Peyer's patch (tissue), 4 donors: Measurements from ENCODE around the gene KRTAP5-5. TPM values are rescaled to one million over a fixed set of nuclear protein-coding genes. Genes with fewer than 3 reads are reported as not detected.

ENCODE experiments used
- DNase-seq, 3 donors: peaks; one replicate each; pipeline ENCODE4 v3.0.0-alpha.2; 2017 to 2019
- H3K27ac ChIP-seq, 4 donors: fragments of 200-600 bp; sonication (generic); one replicate each; pipeline ENCODE4 v1.5.1; 2016 to 2019
- H3K27me3 ChIP-seq, 2 donors: fragments of 200-600 bp; sonication (generic); one replicate each; pipeline ENCODE4 v1.5.1; 2019
- H3K36me3 ChIP-seq, 3 donors: fragments of 200-600 bp; sonication (generic); one replicate each; pipeline ENCODE4 v1.5.1; 2016 to 2019
- H3K4me1 ChIP-seq, 4 donors: fragments of 200-600 bp; sonication (generic); one replicate each; pipeline ENCODE4 v1.5.1; 2016 to 2019
- H3K4me3 ChIP-seq, 4 donors: fragments of 200-600 bp; sonication (generic); 1 replicate in 3 of 4; 2 replicates in 1 of 4; pipeline ENCODE4 v1.5.1; 2016 to 2019; ENCODE audit warnings: mild to moderate bottlenecking in 1 of 4
- H3K9me3 ChIP-seq, 4 donors: fragments of 200-600 bp; sonication (generic); one replicate each; pipeline ENCODE4 v1.5.1; 2016 to 2019; ENCODE audit warnings: mild to moderate bottlenecking in 1 of 4
- POLR2A ChIP-seq, 2 donors: fragments of 450-650 bp; IDR thresholded peaks; one replicate each; pipeline ENCODE4 v1.5.1; 2017; ENCODE audit warnings: antibody characterized with exemption in 2 of 2, mild to moderate bottlenecking in 2 of 2, moderate library complexity in 2 of 2
- total RNA-seq, 4 donors: library from RNA; depleted of rRNA; stranded (reverse); fragments of >200 nt; gene quantifications; one replicate each; pipeline ENCODE4 v1.1.0, GENCODE V29; 2016
- TF ChIP-seq, protein P1 (sequence below), 6 experiments: fragments of 450-650 bp in 4 of 6; fragments of 200-600 bp in 2 of 6; sonication (generic) in 1 of 6; IDR thresholded peaks; one replicate each; pipeline ENCODE4 v1.5.1; 2017 to 2019; ENCODE audit warnings: antibody characterized with exemption in 6 of 6, mild to moderate bottlenecking in 3 of 6, moderate library complexity in 1 of 6

The KRTAP5-5 gene
- total RNA-seq, 4 donors from 2014 or later = not detected

DNA sequence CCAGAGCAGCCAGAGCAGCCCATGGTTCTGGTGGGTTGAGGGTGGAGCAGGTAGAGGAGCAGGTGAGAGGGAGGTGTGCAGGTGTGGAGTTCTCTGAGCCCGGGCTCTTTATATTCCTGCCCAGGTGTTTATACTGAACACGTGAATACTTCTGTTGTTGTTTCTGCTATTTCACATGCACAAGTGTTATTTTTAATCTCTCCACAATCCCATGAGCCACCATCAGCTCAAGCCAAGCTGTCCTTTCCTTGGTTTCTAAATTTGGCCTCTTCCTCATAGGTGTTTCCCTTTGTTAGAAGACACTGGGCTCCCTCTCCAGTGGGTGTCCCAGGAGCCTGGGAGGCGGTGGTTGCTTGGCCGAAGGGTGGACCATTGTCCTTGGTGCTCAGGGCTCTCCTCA, 21.2 kb upstream of the KRTAP5-5 start, which contains the start of gene KRTAP5-3:
TSS of gene KRTAP5-3 (minus strand) at position 101 of the 400 bp plus-strand sequence. CDS start at position 23, 78 bp downstream.
- H3K27me3 ChIP-seq = no peaks in the 10 kb centered on the region
- DNase-seq = no peak
- H3K27ac ChIP-seq = no peak within 1 kb of the TSS
- no peaks in the 10 kb centered on the region for H3K4me1 ChIP-seq
- H3K36me3 ChIP-seq = no peaks in the 10 kb centered on the region
- H3K9me3 ChIP-seq = no peaks in the 10 kb centered on the region
- no peak within 1 kb of the TSS for H3K4me3 ChIP-seq
- TF ChIP-seq, protein P1, sequence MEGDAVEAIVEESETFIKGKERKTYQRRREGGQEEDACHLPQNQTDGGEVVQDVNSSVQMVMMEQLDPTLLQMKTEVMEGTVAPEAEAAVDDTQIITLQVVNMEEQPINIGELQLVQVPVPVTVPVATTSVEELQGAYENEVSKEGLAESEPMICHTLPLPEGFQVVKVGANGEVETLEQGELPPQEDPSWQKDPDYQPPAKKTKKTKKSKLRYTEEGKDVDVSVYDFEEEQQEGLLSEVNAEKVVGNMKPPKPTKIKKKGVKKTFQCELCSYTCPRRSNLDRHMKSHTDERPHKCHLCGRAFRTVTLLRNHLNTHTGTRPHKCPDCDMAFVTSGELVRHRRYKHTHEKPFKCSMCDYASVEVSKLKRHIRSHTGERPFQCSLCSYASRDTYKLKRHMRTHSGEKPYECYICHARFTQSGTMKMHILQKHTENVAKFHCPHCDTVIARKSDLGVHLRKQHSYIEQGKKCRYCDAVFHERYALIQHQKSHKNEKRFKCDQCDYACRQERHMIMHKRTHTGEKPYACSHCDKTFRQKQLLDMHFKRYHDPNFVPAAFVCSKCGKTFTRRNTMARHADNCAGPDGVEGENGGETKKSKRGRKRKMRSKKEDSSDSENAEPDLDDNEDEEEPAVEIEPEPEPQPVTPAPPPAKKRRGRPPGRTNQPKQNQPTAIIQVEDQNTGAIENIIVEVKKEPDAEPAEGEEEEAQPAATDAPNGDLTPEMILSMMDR (IDR thresholded peaks at IDR 0.05) = no peak
- TF ChIP-seq POLR2A (IDR thresholded peaks at IDR 0.05) = no peak

DNA sequence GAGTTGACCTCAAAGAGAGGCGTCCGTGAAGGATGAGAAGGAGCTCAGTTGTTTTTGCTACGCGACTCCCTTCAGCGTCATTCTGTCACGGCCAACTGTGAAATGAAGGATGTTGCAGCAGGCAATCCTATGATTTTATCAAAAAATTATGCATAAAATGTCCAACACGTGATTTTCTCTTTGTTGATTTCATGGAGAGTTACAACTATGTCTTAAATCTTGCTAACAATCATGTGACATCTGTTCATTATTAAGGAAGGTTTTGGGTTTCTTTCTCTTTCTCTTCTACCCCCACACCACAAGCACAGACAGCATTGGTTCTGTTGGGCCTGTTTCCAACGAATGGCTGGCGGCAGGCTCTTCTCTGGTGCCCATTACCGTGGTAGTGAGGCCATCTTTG, 11.3 kb upstream of the KRTAP5-5 start:
- no peaks in the 10 kb centered on the region for H3K9me3 ChIP-seq
- H3K4me1 ChIP-seq = no peaks in the 10 kb centered on the region
- H3K4me3 ChIP-seq = no peak overlapping the region
- no peak for TF ChIP-seq POLR2A (IDR thresholded peaks at IDR 0.05)
- TF ChIP-seq, protein P1 (IDR thresholded peaks at IDR 0.05) = no peak
- no peaks in the 10 kb centered on the region for H3K27me3 ChIP-seq
- no peaks in the 10 kb centered on the region for H3K36me3 ChIP-seq
- DNase-seq = no peak
- H3K27ac ChIP-seq = no peak overlapping the region

DNA sequence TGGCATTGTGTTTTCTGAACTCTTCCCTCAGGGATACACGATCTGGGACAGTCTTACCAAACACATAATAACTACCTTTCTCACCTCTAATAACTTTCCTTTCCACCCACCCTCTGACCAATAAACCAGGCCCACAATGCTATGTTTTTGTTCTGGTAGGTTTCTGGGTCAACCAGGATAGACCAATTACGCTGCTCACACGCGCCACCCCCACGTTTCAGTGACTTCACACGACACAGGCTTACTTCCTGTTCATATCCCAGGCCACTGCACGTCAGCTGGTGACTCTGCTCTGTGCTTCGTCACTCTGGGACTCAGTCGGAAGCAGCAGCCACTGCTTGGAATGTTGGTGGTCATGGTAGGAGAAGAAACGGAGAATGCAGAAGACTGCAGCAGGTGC, 10.1 kb upstream of the KRTAP5-5 start:
- Histone ChIP-seq H3K4me1 (no peaks in the 10 kb centered on the region), H3K27ac (no peak overlapping the region), H3K4me3 (no peak overlapping the region), H3K9me3 (no peaks in the 10 kb centered on the region), H3K27me3 (no peaks in the 10 kb centered on the region), H3K36me3 (no peaks in the 10 kb centered on the region)
- no peak for TF ChIP-seq POLR2A (IDR thresholded peaks at IDR 0.05)
- TF ChIP-seq, protein P1 (IDR thresholded peaks at IDR 0.05) = no peak
- peak in 1 of 3 donors; percentile 1 for DNase-seq

DNA sequence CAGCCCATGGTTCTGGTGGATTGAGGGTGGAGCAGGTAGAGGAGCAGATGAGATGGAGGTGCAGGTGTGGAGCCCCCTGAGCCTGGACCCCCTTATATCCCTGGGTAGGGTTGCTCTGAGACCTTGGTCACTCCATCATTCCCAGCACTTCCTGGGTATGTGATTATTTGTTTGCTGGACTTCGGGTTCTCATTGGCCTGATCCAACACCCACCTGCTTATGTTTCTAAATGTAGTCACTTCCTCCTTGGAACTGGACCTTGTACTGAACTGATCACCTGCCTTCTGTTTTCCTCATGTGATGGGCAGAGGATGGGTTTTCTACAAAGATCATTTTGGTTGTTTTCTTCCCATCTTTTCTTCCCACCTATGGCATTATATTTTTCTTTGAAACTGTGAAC, 7.5 kb upstream of the KRTAP5-5 start, which contains the start of gene KRTAP5-4:
TSS of gene KRTAP5-4 (minus strand) at position 53 of the 400 bp plus-strand sequence. CDS start at position 8, 45 bp downstream.
- no peak within 1 kb of the TSS for H3K27ac ChIP-seq
- TF ChIP-seq, protein P1 (IDR thresholded peaks at IDR 0.05) = no peak
- no peak for TF ChIP-seq POLR2A (IDR thresholded peaks at IDR 0.05)
- no peaks in the 10 kb centered on the region for H3K27me3 ChIP-seq
- peak in 1 of 3 donors; percentile 23 for DNase-seq
- H3K4me1 ChIP-seq = no peaks in the 10 kb centered on the region
- H3K4me3 ChIP-seq = no peak within 1 kb of the TSS
- H3K9me3 ChIP-seq = no peaks in the 10 kb centered on the region
- no peaks in the 10 kb centered on the region for H3K36me3 ChIP-seq

DNA sequence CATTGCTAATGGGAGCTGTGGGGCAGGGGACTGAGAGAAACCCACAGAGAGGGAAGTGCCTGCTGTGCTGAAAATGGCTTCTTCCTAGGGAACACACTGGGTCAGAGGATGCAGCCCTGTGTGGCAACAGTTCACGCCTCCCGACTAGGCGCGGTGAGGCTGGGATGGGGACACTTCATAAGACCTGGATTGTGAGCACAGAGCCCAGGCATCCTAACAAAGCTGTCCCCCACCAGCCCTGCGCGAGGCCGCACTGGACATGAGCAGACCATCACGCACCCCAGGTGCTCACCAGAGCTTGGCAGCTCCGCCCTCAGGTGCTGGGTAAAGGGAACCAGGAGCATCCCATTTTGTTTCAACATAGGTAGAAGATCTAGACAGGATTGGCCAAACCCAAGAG, 5.9 kb upstream of the KRTAP5-5 start:
- Histone ChIP-seq H3K36me3 (no peaks in the 10 kb centered on the region), H3K4me3 (no peak overlapping the region), H3K27ac (no peak overlapping the region), H3K4me1 (no peaks in the 10 kb centered on the region), H3K9me3 (no peaks in the 10 kb centered on the region), H3K27me3 (no peaks in the 10 kb centered on the region)
- peak in 1 of 3 donors; percentile 34 for DNase-seq
- TF ChIP-seq POLR2A (IDR thresholded peaks at IDR 0.05) = no peak
- TF ChIP-seq, protein P1 (IDR thresholded peaks at IDR 0.05) = no peak

DNA sequence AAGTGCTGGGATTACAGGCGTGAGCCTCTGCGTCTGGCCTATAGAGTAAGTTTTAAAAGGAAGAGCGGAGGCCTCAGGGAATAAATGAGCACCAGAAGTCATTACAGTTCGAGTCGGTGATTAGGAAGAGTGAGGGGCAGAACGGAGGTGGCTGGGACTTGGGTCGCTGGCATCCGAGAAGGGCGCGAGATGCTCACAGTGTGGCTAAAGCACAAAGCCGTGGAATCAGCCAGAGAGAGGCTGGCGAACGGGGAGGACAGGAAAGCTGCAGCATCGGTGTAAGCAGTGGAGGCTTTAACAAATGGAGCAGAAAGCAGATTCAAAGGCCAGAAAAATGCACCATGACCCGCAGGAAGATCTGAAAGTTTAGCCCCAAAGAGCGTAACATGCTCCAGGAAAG, 5.0 kb upstream of the KRTAP5-5 start:
- no peak overlapping the region for H3K4me3 ChIP-seq
- H3K27ac ChIP-seq = no peak overlapping the region
- H3K9me3 ChIP-seq = no peaks in the 10 kb centered on the region
- no peaks in the 10 kb centered on the region for H3K36me3 ChIP-seq
- H3K4me1 ChIP-seq = no peaks in the 10 kb centered on the region
- H3K27me3 ChIP-seq = no peaks in the 10 kb centered on the region
- TF ChIP-seq POLR2A (IDR thresholded peaks at IDR 0.05) = no peak
- TF ChIP-seq, protein P1 (IDR thresholded peaks at IDR 0.05) = no peak
- peak in 1 of 3 donors; percentile 10 for DNase-seq
